Epithelial cell of proximal tubule (primary cell): Measurements from ENCODE around the gene NCKAP1. TPM values are rescaled to one million over a fixed set of nuclear protein-coding genes. Genes with fewer than 3 reads are reported as not detected.

Experiments used
- DNase-seq: peaks from one replicate; pipeline ENCODE4 v3.0.0-alpha.2; 2011; ENCODE audit warnings: low read depth
- H3K4me3 ChIP-seq: 2 replicates; pipeline ENCODE4 v1.5.1; 2011; ENCODE audit warnings: low read depth, mild to moderate bottlenecking, low read length
- CTCF ChIP-seq: conservative IDR thresholded peaks from 2 replicates; pipeline ENCODE4 v1.5.1; 2012; ENCODE audit warnings: low read depth, mild to moderate bottlenecking, low read length
- total RNA-seq: library from RNA; depleted of rRNA; stranded (reverse); fragments of >200 nt; gene quantifications from 2 replicates; pipeline ENCODE4 v1.2.3, GENCODE V29; 2015

The NCKAP1 gene
- total RNA-seq, 1 donor from 2014 or later, result 79.5 TPM

- no peak overlapping the region for H3K4me3 ChIP-seq
- no peak for TF ChIP-seq CTCF
- no peak for DNase-seq
These were observed 174.6 kb downstream of the NCKAP1 start for GRCh38 chr2:182863642-182864041.

GRCh38 chr2:182862091-182862490 is 176.2 kb downstream of the NCKAP1 start:
- DNase-seq, result no peak
- no peak for TF ChIP-seq CTCF
- H3K4me3 ChIP-seq, result no peak overlapping the region

- no peak for TF ChIP-seq CTCF
- no peak overlapping the region for H3K4me3 ChIP-seq
- DNase-seq, result no peak
These were observed 177.4 kb downstream of the NCKAP1 start for GRCh38 chr2:182860858-182861257.

Other genes starting within 250 kb of the NCKAP1 start
- 0.07 TPM in 1 of 2 replicates, not detected in the other for gene FRZB, start 171.8 kb downstream of the NCKAP1 start, total RNA-seq
- gene DUSP19, start 40.3 kb upstream of the NCKAP1 start, total RNA-seq, result 0.17 and 0.51 TPM in 2 replicates
- gene NUP35, start 86.0 kb upstream of the NCKAP1 start, total RNA-seq, result 19.1 and 30.1 TPM in 2 replicates